Activated T-cell treated with anti-CD3 and anti-CD28 coated beads for 24 hours (primary cell): Measurements from ENCODE around the gene ZNF784.

Experiments
- DNase-seq: peaks from one replicate; pipeline ENCODE4 v3.0.0-alpha.2; 2020; ENCODE audit warnings: low read depth

ZNF784 gene

GRCh38 chr19:55656552-55656951 lies 32.2 kb upstream of the ZNF784 start:
- no peak for DNase-seq

DNA sequence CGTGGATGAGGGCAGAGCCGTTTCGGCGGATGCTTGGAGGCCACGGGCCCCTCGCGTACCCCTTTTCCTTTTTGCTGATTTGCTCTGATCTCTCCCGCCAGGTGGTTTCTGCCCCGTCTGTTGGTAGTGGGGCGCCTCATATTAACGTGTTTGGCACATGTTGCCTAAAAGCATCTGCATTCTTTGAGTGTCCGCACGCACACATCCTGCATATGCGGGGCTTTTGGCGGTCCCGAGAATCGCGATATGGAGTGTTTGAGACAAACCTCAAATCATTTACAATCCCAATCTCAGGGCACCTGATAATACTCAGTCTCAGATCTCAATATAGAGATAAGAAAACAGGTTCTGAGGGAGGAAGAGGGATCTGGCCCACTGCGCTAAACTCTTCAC lies 31.3 kb upstream of the ZNF784 start:
- DNase-seq, result no peak

DNA sequence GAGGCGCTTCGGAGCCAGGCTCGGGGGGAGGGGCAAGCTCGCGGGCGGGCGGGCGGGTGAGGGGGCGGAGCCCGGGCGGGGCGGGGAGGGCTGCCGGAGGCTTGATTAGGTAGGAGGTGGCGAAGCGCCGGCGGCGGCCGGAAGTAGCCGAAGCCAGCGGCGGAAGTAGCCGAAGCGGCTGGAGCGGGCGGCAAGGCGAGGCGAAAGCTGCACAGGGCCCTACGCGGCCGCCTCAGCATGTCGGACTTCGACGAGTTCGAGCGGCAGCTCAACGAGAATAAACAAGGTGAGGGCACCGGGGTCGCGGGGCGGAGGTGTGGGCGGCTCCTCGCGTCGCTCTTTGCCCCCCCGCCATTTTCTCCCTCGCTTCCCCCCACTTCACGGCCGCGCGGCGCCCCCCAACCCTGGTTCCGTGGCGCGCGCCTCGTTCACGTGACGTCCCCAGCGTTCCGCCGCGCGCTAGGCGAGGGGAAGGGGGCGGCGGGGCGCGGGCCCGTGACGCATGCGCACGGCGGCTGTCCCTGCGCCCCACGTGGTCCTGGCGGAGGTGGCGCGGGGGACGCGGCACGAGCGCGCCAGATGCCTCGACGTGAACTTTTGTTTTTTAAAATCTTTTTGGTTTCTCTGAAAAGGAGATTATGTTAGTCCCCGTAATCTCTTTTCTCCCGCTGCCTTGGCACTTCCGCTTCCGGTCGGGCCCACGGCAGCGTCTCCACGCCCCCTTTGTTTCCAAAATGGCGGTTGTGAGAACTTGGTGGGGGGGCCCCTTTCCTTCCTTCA lies 30.7 kb upstream of the ZNF784 start, which contains the start of gene U2AF2:
TSS of gene U2AF2 (plus strand) at position 168 of the 780 bp plus-strand sequence. CDS start at position 238, 70 bp downstream.
- peak; percentile 93 for DNase-seq

GRCh38 chr19:55654323-55654867 lies 30.0 kb upstream of the ZNF784 start:
- DNase-seq, result peak; percentile 99

GRCh38 chr19:55653651-55654322 lies 29.4 kb upstream of the ZNF784 start:
- DNase-seq, result peak; percentile 98

- DNase-seq, result no peak
Measured at GRCh38 chr19:55652311-55653128, 28.2 kb upstream of the ZNF784 start.

- no peak for DNase-seq
Measured at GRCh38 chr19:55651236-55651635, 26.9 kb upstream of the ZNF784 start.

- DNase-seq, result no peak
Measured at GRCh38 chr19:55650602-55651230, 26.4 kb upstream of the ZNF784 start.

- no peak for DNase-seq
Measured at GRCh38 chr19:55650126-55650557, 25.8 kb upstream of the ZNF784 start.

DNA sequence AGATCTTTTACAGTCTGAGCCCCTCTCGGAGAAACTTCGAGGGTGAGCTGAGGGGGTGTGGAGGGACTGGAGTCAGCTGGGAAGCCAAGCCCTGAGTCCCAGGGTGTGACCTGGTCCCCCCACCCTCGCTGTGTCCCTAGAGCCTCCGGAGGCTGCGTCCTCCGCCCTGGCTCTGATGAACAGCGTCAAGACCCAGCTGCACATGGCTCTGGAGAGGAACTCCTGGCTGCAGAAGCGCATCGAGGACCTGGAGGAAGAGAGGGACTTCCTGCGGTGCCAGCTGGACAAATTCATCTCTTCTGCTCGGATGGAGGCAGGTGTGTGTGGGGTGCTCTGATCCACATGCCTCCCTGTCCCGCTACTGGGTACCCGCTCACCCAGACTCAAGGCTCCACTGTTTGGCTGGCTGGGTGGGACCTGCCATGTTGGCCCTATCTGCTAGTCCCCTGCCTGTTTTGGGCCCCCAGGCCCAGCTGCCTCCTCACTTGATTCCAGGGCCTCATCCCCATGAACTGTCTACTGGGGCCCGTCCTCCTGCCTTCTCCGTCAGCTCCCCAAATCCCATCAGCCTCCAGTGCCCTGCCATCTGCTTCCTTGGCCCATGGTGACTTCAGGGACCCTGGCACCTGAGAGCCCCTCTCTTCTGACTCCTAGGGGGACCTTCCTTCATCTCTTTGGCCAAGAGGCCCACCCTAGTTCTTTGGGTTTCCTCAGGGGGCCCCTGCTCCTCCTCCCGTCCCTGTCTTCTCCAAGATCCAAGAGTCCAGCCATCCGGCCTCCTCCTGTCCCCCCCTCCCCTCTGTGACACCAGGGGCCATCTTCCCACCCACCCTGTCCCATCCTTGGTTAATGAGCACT lies 25.1 kb upstream of the ZNF784 start:
- no peak for DNase-seq

- no peak for DNase-seq
Measured at GRCh38 chr19:55648585-55649267, 24.4 kb upstream of the ZNF784 start.

GRCh38 chr19:55647732-55648584 lies 23.6 kb upstream of the ZNF784 start, which contains the start of gene CCDC106:
Gene CCDC106, plus strand, starts transcription at chr19:55648212. Its CDS starts 835 bp downstream, at chr19:55649047.
- DNase-seq, result no peak

DNA sequence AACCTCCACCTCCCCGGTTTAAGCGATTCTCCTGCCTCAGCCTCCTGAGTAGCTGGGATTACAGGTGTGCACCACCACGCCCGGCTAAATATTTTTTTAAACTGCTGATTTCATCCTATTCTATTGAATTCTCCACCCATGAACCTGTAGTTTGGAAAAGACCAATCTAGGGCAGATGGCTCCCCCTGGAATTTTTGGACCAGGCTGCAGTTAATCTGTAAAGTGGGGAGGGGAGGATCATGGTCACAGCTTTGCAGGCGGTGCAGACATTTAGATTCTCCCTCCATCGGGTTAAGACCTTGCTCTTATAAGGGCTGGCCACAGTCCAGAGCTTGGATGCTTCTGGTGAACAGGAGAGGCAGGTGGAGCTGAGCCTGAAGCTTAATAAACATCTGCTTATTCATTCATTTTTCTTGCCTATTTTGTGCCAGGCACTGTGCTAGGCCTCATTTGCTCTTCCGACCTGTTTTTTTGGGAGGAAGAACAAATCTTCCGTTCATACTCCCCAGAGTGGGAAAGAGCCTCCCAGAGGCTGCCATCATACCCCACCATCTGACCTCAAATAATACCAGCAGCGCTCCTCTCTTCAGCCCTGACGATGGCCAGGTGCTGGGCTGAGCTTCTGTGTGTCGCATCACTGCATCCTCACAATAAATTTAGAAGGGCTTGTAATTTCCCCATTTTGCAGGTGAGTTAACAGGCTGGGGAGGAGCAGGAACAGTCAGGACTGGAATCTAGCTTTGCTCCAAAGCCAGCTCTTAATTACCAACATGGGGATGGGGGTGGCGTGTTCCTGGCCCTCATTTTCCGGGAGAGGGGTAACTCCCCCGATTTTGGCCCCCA lies 22.7 kb upstream of the ZNF784 start:
- no peak for DNase-seq

GRCh38 chr19:55645512-55645881 lies 21.1 kb upstream of the ZNF784 start:
- DNase-seq, result no peak

- no peak for DNase-seq
Measured at GRCh38 chr19:55644842-55645511, 20.6 kb upstream of the ZNF784 start.

- no peak for DNase-seq
Measured at GRCh38 chr19:55644191-55644833, 19.9 kb upstream of the ZNF784 start.

- DNase-seq, result no peak
Measured at GRCh38 chr19:55643887-55644176, 19.5 kb upstream of the ZNF784 start.
